Measurements from ENCODE around the gene OSM. TPM values are rescaled to one million over a fixed set of nuclear protein-coding genes. Genes with fewer than 3 reads are reported as not detected.
"Not testable (repeated sequence)": the region's sequence is repeated elsewhere in the genome, so short reads cannot be mapped to it uniquely, and the experiment has no call there.

The OSM gene
- total RNA-seq, 4 donors from 2014 or later: 0.57 to 8.3 TPM; not detected in 2

GRCh38 chr22:30216710-30217109 lies 49.9 kb downstream of the OSM start:
- no peaks in the 10 kb centered on the region for H3K36me3 ChIP-seq
- H3K4me3 ChIP-seq: no peak overlapping the region
- intact Hi-C loops (cut with DNase I): no loop called here
- no peak for TF ChIP-seq EP300 (IDR thresholded peaks at IDR 0.05)
- TF ChIP-seq POLR2A (IDR thresholded peaks at IDR 0.05; ENCODE audit: low read depth): no peak
- no peak for TF ChIP-seq POLR2AphosphoS5 (IDR thresholded peaks at IDR 0.05)
- TF ChIP-seq, protein P1, sequence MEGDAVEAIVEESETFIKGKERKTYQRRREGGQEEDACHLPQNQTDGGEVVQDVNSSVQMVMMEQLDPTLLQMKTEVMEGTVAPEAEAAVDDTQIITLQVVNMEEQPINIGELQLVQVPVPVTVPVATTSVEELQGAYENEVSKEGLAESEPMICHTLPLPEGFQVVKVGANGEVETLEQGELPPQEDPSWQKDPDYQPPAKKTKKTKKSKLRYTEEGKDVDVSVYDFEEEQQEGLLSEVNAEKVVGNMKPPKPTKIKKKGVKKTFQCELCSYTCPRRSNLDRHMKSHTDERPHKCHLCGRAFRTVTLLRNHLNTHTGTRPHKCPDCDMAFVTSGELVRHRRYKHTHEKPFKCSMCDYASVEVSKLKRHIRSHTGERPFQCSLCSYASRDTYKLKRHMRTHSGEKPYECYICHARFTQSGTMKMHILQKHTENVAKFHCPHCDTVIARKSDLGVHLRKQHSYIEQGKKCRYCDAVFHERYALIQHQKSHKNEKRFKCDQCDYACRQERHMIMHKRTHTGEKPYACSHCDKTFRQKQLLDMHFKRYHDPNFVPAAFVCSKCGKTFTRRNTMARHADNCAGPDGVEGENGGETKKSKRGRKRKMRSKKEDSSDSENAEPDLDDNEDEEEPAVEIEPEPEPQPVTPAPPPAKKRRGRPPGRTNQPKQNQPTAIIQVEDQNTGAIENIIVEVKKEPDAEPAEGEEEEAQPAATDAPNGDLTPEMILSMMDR (IDR thresholded peaks at IDR 0.05): no peak
- 93% methylated on average over 8 of the region's 10 CpGs for WGBS
- no peaks in the 10 kb centered on the region for H3K9me3 ChIP-seq
- no peak overlapping the region for H3K27ac ChIP-seq (replicated peaks in 1 of 4)
- DNase-seq (ENCODE audit: extremely low spot score): no peak
- H3K27me3 ChIP-seq: peaks cover 0 to 48% (median 0%) of the 10 kb centered on the region in 4 donors
- H3K4me1 ChIP-seq: peaks cover 8 to 12% (median 10%) of the 10 kb centered on the region in 4 donors

- H3K4me3 ChIP-seq; H3K9me3 ChIP-seq; H3K27ac ChIP-seq (replicated peaks in 1 of 4); H3K36me3 ChIP-seq; DNase-seq (ENCODE audit: extremely low spot score); intact Hi-C loops (cut with DNase I): not testable (repeated sequence)
- Histone ChIP-seq H3K27me3 (peaks cover 0 to 45% (median 0%) of the 10 kb centered on the region in 4 donors), H3K4me1 (peaks cover 8 to 12% (median 10%) of the 10 kb centered on the region in 4 donors)
- WGBS: 98% methylated on average over 3 of the region's 3 CpGs
These were observed 50.4 kb downstream of the OSM start for GRCh38 chr22:30216272-30216671.

DNA sequence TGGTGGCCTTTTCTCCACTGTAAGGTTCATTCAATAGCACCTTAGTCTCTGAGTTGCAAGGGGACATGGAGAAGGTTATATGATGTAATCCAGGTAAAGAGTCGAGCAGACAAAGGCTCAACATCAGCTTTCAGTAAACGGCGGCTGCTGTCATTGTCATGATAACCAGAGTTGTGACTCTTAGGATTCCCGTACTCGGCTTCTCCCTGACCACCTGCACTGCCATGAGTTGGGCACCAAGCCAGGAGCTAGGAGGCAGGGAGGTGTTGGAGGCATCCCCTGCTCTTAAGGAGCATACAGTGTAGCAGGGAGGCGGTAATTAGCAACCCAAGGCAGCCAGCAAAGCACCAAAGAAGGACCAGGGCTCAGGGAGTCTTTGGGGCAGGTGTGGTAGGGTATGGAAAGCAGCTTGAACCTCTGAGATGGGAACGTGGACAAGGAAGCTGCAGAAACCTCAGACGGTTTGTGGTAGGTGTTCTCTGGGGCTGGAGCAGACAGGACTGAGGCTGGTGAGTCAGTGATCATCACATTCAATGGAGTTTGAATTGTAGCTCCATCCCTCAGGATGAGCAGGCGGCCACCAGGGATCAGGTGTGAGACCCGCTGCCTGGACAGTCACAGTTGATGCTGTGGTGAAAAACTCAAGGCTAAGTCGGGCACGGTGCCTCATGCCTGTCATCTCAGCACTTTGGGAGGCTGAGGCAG lies 51.8 kb downstream of the OSM start:
- Histone ChIP-seq H3K27ac (replicated peaks in 1 of 4) (no peak overlapping the region), H3K27me3 (peaks cover 0 to 33% (median 0%) of the 10 kb centered on the region in 4 donors), H3K4me3 (no peak overlapping the region), H3K4me1 (peaks cover 8 to 12% (median 10%) of the 10 kb centered on the region in 4 donors), H3K9me3 (no peaks in the 10 kb centered on the region), H3K36me3 (no peaks in the 10 kb centered on the region)
- DNase-seq (ENCODE audit: extremely low spot score): no peak
- intact Hi-C loops (cut with DNase I): no loop called here
- whole genome bisulfite sequencing: 68% methylated on average over 12 of the region's 12 CpGs
- TF ChIP-seq, protein P1 (IDR thresholded peaks at IDR 0.05): no peak
- no peak for TF ChIP-seq POLR2A (IDR thresholded peaks at IDR 0.05; ENCODE audit: low read depth)
- TF ChIP-seq EP300 (IDR thresholded peaks at IDR 0.05): no peak
- TF ChIP-seq POLR2AphosphoS5 (IDR thresholded peaks at IDR 0.05): no peak

- Histone ChIP-seq H3K4me1 (peaks cover 11 to 28% (median 22%) of the 10 kb centered on the region in 4 donors), H3K27me3 (peaks cover 0 to 33% (median 0%) of the 10 kb centered on the region in 4 donors), H3K9me3 (no peaks in the 10 kb centered on the region), H3K4me3 (no peak overlapping the region), H3K36me3 (no peaks in the 10 kb centered on the region), H3K27ac (replicated peaks in 1 of 4) (peak overlapping the region in 1 of 4 donors; percentile 38)
- intact Hi-C loops (cut with DNase I): no loop called here
- 71% methylated on average over 8 of the region's 8 CpGs for WGBS
- DNase-seq (ENCODE audit: extremely low spot score): no peak
- TF ChIP-seq, protein P1 (IDR thresholded peaks at IDR 0.05): no peak
- TF ChIP-seq EP300 (IDR thresholded peaks at IDR 0.05) (no peak), POLR2A (IDR thresholded peaks at IDR 0.05; ENCODE audit: low read depth) (no peak), POLR2AphosphoS5 (IDR thresholded peaks at IDR 0.05) (no peak)
These were observed 53.6 kb downstream of the OSM start for GRCh38 chr22:30212996-30213441.

Other genes starting within 250 kb of the OSM start
- gene HORMAD2, start 186.4 kb downstream of the OSM start, total RNA-seq: not detected
- gene LIF, start 20.1 kb downstream of the OSM start, total RNA-seq: 1 to 10 TPM in 2 of 4 donors, under 1 TPM in 2; 0.19 to 4.8 (median 1.6) TPM
- gene CASTOR1, start 22.7 kb upstream of the OSM start, total RNA-seq: 10 to 100 TPM; 16.5 to 19.4 (median 17.8) TPM
- 10 to 100 TPM; 29.5 to 40.3 (median 38.0) TPM for gene TBC1D10A, start 60.1 kb upstream of the OSM start, total RNA-seq
- gene SF3A1, start 90.0 kb upstream of the OSM start, total RNA-seq: 10 to 100 TPM; 32.8 to 85.8 (median 60.0) TPM
- 1 to 10 TPM; 1.5 to 2.5 (median 1.6) TPM for gene CCDC157, start 90.2 kb upstream of the OSM start, total RNA-seq
- gene RNF215, start 120.6 kb upstream of the OSM start, total RNA-seq: 10 to 100 TPM in 3 of 4 donors, 1 to 10 TPM in 1; 6.6 to 18.5 (median 15.0) TPM
- gene SEC14L2, start 130.2 kb upstream of the OSM start, total RNA-seq: 10 to 100 TPM in 2 of 4 donors, 1 to 10 TPM in 2; 3.3 to 16.7 (median 8.5) TPM
- gene MTFP1, start 158.9 kb upstream of the OSM start, total RNA-seq: 1 to 10 TPM; 1.2 to 7.1 (median 3.4) TPM
- not detected for gene SEC14L3, start 205.2 kb upstream of the OSM start, total RNA-seq
- not detected for gene SEC14L4, start 238.8 kb upstream of the OSM start, total RNA-seq